GM23248 (cell line): Measurements from ENCODE around the gene EXOG. TPM values are rescaled to one million over a fixed set of nuclear protein-coding genes. Genes with fewer than 3 reads are reported as not detected.
"Not testable (repeated sequence)": the region's sequence is repeated elsewhere in the genome, so short reads cannot be mapped to it uniquely, and the experiment has no call there.

Experiments used
- DNase-seq: peaks from one replicate; pipeline ENCODE4 v3.0.0-alpha.2; 2015
- H2AFZ ChIP-seq: fragments of 200-600 bp; sonication (generic); 2 replicates; pipeline ENCODE4 v1.6.1; 2016; ENCODE audit warnings: antibody characterized with exemption
- H3F3A ChIP-seq: fragments of 200-600 bp; sonication (generic); 2 replicates; pipeline ENCODE4 v1.6.1; 2016; ENCODE audit warnings: mild to moderate bottlenecking, antibody characterized with exemption, mixed run types; ENCODE audit not compliant: insufficient read depth
- H3K27ac ChIP-seq: fragments of 200-600 bp; sonication (generic); 2 replicates; pipeline ENCODE4 v1.5.1; 2016; ENCODE audit warnings: mild to moderate bottlenecking
- H3K27me3 ChIP-seq: fragments of 200-600 bp; sonication (generic); replicated peaks from 2 replicates; pipeline ENCODE4 v1.6.1; 2016; ENCODE audit warnings: mild to moderate bottlenecking; ENCODE audit not compliant: insufficient read depth
- H3K36me3 ChIP-seq: fragments of 200-600 bp; sonication (generic); 2 replicates; pipeline ENCODE4 v1.6.1; 2016; ENCODE audit warnings: low read depth, mild to moderate bottlenecking
- H3K4me1 ChIP-seq: fragments of 200-600 bp; sonication (generic); 2 replicates; pipeline ENCODE4 v1.6.1; 2016; ENCODE audit warnings: mild to moderate bottlenecking; ENCODE audit not compliant: insufficient read depth
- H3K4me2 ChIP-seq: fragments of 200-600 bp; sonication (generic); one replicate; pipeline ENCODE4 v1.6.1; 2016; ENCODE audit warnings: mild to moderate bottlenecking; ENCODE audit not compliant: unreplicated experiment
- H3K4me3 ChIP-seq: fragments of 200-600 bp; sonication (generic); 2 replicates; pipeline ENCODE4 v1.5.1; 2016; ENCODE audit warnings: mild to moderate bottlenecking
- H3K79me2 ChIP-seq: fragments of 200-600 bp; sonication (generic); 2 replicates; pipeline ENCODE4 v1.6.1; 2016; ENCODE audit warnings: mild to moderate bottlenecking; ENCODE audit not compliant: insufficient read depth
- H3K9ac ChIP-seq: fragments of 200-600 bp; sonication (generic); 2 replicates; pipeline ENCODE4 v1.6.1; 2016; ENCODE audit warnings: mild to moderate bottlenecking
- H3K9me2 ChIP-seq: fragments of 200-600 bp; sonication (generic); 2 replicates; pipeline ENCODE4 v1.6.1; 2016; ENCODE audit warnings: mixed run types, mild to moderate bottlenecking, moderate library complexity; ENCODE audit not compliant: insufficient read depth
- H3K9me3 ChIP-seq: fragments of 200-600 bp; sonication (generic); one replicate; pipeline ENCODE4 v1.6.1; 2017; ENCODE audit warnings: low read depth
- H4K20me1 ChIP-seq: fragments of 200-600 bp; sonication (generic); 2 replicates; pipeline ENCODE4 v1.6.0; 2016; ENCODE audit not compliant: insufficient read depth
- EZH2 ChIP-seq: fragments of 200-600 bp; sonication (generic); IDR thresholded peaks from 2 replicates; pipeline ENCODE4 v1.6.1; 2018; ENCODE audit warnings: antibody characterized with exemption, mild to moderate bottlenecking; ENCODE audit not compliant: insufficient read depth, poor library complexity, severe bottlenecking
- EZH2phosphoT487 ChIP-seq: fragments of 200-600 bp; sonication (generic); IDR thresholded peaks from 2 replicates; pipeline ENCODE4 v1.6.1; 2018; ENCODE audit warnings: antibody characterized with exemption, moderate library complexity, mild to moderate bottlenecking, low read depth; ENCODE audit not compliant: insufficient read depth
- whole genome bisulfite sequencing, 2 experiments: methylation state at CpG; one replicate each; pipeline ENCODE4 v1.1.6; 2015 to 2017; ENCODE audit warnings: low lambda C conversion rate in 2 of 2, low coverage in 1 of 2; ENCODE audit errors: missing lambda C conversion rate in 2 of 2; 5-methylcytosine and 5-hydroxymethylcytosine counted together
- in situ Hi-C: fragments of 300-500 bp; cut with MboI; formaldehyde crosslinking; loops from 2 replicates; pipeline ENCODE4 v1.15.0; 2020
- polyA plus RNA-seq: library from polyadenylated mRNA; unstranded; fragments of >200 nt; fragmentation: Nextera tagmentation; extraction: Ambion mirVana; gene quantifications from 2 replicates; pipeline ENCODE4 v1.2.1, GENCODE V29; 2016
- total RNA-seq: library from RNA; depleted of rRNA; stranded (reverse); fragments of >200 nt; shearing (Covaris generic); gene quantifications from 2 replicates; pipeline ENCODE4 v1.2.3, GENCODE V29; 2014

Gene EXOG
- total and polyA plus RNA-seq, 2 experiments from 2014 or later, result 6.4 to 8.2 TPM

- 37% methylated on average over 10 of the region's 10 CpGs for WGBS, 2 experiments
- H2AFZ ChIP-seq, result no peak overlapping the region
Measured at GRCh38 chr3:38563886-38564270, 67.7 kb downstream of the EXOG start.

GRCh38 chr3:38564631-38565338 lies 68.6 kb downstream of the EXOG start:
- H3K9me3 ChIP-seq, result no peaks in the 10 kb centered on the region
- H4K20me1 ChIP-seq, result no peaks in the 10 kb centered on the region
- no peaks in the 10 kb centered on the region for H3K79me2 ChIP-seq
- no peaks in the 10 kb centered on the region for H3F3A ChIP-seq
- H3K9ac ChIP-seq, result no peak overlapping the region
- H3K9me2 ChIP-seq, result no peaks in the 10 kb centered on the region
- H3K4me2 ChIP-seq, result no peak overlapping the region
- H2AFZ ChIP-seq, result no peak overlapping the region
- H3K4me3 ChIP-seq, result no peak overlapping the region
- H3K36me3 ChIP-seq, result no peaks in the 10 kb centered on the region
- H3K27ac ChIP-seq, result no peak overlapping the region
- 58 to 72% methylated on average over 5 to 6 of the region's 6 CpGs for WGBS, 2 experiments
- in situ Hi-C loops, result no loop called here
- TF ChIP-seq EZH2, result no peak
- TF ChIP-seq EZH2phosphoT487, result no peak
- DNase-seq, result no peak
- 0 out of 2 replicates have a peak, but pooled peaks cover 6% of the 10 kb centered on the region for H3K27me3 ChIP-seq
- no peaks in the 10 kb centered on the region for H3K4me1 ChIP-seq

More at GRCh38 chr3:38563886-38564270, 67.7 kb downstream of the EXOG start:
- H4K20me1 ChIP-seq, result no peaks in the 10 kb centered on the region
- H3K27ac ChIP-seq, result no peak overlapping the region
- H3K9me3 ChIP-seq, result no peaks in the 10 kb centered on the region
- 0 out of 2 replicates have a peak, but pooled peaks cover 2% of the 10 kb centered on the region for H3K27me3 ChIP-seq
- no peaks in the 10 kb centered on the region for H3K79me2 ChIP-seq
- no peaks in the 10 kb centered on the region for H3K36me3 ChIP-seq
- H3K4me2 ChIP-seq, result no peak overlapping the region
- in situ Hi-C loops, result no loop called here
- H3K4me1 ChIP-seq, result no peaks in the 10 kb centered on the region
- no peak overlapping the region for H3K9ac ChIP-seq
- H3K9me2 ChIP-seq, result no peaks in the 10 kb centered on the region
- no peak overlapping the region for H3K4me3 ChIP-seq
- no peaks in the 10 kb centered on the region for H3F3A ChIP-seq
- no peak for DNase-seq
- no peak for TF ChIP-seq EZH2phosphoT487
- no peak for TF ChIP-seq EZH2

- in situ Hi-C loops, result no loop called here
- WGBS, 2 experiments, result 47 to 55% methylated on average over 13 of the region's 13 CpGs
Measured at GRCh38 chr3:38565339-38566214, 69.4 kb downstream of the EXOG start.

GRCh38 chr3:38566215-38566528 lies 70.0 kb downstream of the EXOG start:
- H3K27ac ChIP-seq, result no peak overlapping the region
- no peaks in the 10 kb centered on the region for H3K9me2 ChIP-seq
- no peaks in the 10 kb centered on the region for H3K4me1 ChIP-seq
- H4K20me1 ChIP-seq, result no peaks in the 10 kb centered on the region
- no peak overlapping the region for H3K4me3 ChIP-seq
- no peaks in the 10 kb centered on the region for H3K79me2 ChIP-seq
- no peak for DNase-seq
- no peak overlapping the region for H3K9ac ChIP-seq
- 78 to 79% methylated on average over 12 to 13 of the region's 13 CpGs for WGBS, 2 experiments
- H3K9me3 ChIP-seq, result no peaks in the 10 kb centered on the region
- H3F3A ChIP-seq, result no peaks in the 10 kb centered on the region
- in situ Hi-C loops, result no loop called here
- no peaks in the 10 kb centered on the region for H3K36me3 ChIP-seq
- 0 out of 2 replicates have a peak, but pooled peaks cover 6% of the 10 kb centered on the region for H3K27me3 ChIP-seq
- TF ChIP-seq EZH2, result no peak
- no peak for TF ChIP-seq EZH2phosphoT487
- no peak overlapping the region for H3K4me2 ChIP-seq
- H2AFZ ChIP-seq, result no peak overlapping the region

More at GRCh38 chr3:38565339-38566214, 69.4 kb downstream of the EXOG start:
- no peak overlapping the region for H3K4me3 ChIP-seq
- no peaks in the 10 kb centered on the region for H3K4me1 ChIP-seq
- TF ChIP-seq EZH2 (no peak), EZH2phosphoT487 (no peak)
- DNase-seq, result no peak
- no peaks in the 10 kb centered on the region for H3K36me3 ChIP-seq
- no peak overlapping the region for H3K27ac ChIP-seq
- no peaks in the 10 kb centered on the region for H3K9me3 ChIP-seq
- H3F3A ChIP-seq, result no peaks in the 10 kb centered on the region
- H3K9me2 ChIP-seq, result no peaks in the 10 kb centered on the region
- H3K9ac ChIP-seq, result no peak overlapping the region
- H3K79me2 ChIP-seq, result no peaks in the 10 kb centered on the region
- no peak overlapping the region for H2AFZ ChIP-seq
- no peaks in the 10 kb centered on the region for H4K20me1 ChIP-seq
- 0 out of 2 replicates have a peak, but pooled peaks cover 6% of the 10 kb centered on the region for H3K27me3 ChIP-seq
- no peak overlapping the region for H3K4me2 ChIP-seq

- H3K9me2 ChIP-seq, H3K79me2 ChIP-seq, DNase-seq, H3K9ac ChIP-seq, H3K4me3 ChIP-seq, H4K20me1 ChIP-seq, H3K27ac ChIP-seq, in situ Hi-C loops, H3K36me3 ChIP-seq, H2AFZ ChIP-seq, H3K9me3 ChIP-seq, H3K27me3 ChIP-seq, H3K4me1 ChIP-seq, H3K4me2 ChIP-seq, H3F3A ChIP-seq: not testable (repeated sequence)
- WGBS, 2 experiments, result 40 to 41% methylated on average over 7 of the region's 7 CpGs
Measured at GRCh38 chr3:38566794-38567193, 70.7 kb downstream of the EXOG start.
